ENCODE data around the gene TRAF4. TPM values are rescaled to one million over a fixed set of nuclear protein-coding genes. Genes with fewer than 3 reads are reported as not detected.
"Not testable (repeated sequence)": the region's sequence is repeated elsewhere in the genome, so short reads cannot be mapped to it uniquely, and the experiment has no call there.

The TRAF4 gene
- total RNA-seq, 4 donors from 2014 or later, result 65.7 to 191 (median 126) TPM

DNA sequence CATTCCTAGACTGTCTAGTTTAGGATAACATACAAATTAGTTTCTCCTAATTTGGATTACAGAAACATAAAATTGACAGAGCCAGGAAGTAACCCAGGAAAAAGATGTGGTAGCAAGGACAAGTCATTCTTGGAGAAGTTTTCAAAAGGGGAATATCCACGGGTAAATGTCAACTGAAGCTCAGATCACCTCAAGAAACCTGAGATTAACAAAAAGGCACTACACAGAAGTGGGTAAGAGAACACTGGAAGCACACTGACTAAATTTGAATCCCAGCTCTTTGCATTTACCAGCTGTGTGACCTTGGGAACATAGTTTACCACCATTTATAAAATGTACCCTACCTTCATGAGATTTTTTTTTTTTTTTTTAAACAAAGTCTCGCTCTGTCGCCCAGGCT lies 39.4 kb downstream of the TRAF4 start:
- no peak overlapping the region for H3K4me3 ChIP-seq
- H3K36me3 ChIP-seq, result no peaks in the 10 kb centered on the region
- H3K27ac ChIP-seq, result no peak overlapping the region
- 80 to 84% methylated on average over 3 of the region's 3 CpGs for WGBS, 2 donors (ENCODE audit: low coverage in 1 of 2)
- no peaks in the 10 kb centered on the region for H3K27me3 ChIP-seq
- no peaks in the 10 kb centered on the region for H3K4me1 ChIP-seq
- intact Hi-C loops (cut with DNase I; ENCODE audit: low total_unique reads), result no loop called here
- in situ Hi-C loops (cut with MboI; ENCODE audit: low pct_ligation_motif_present in 1 of 4, low pct_unique_long_range_greater_than_20kb in 1 of 4, low sequenced_read_pairs in 3 of 4), result no loop called here
- DNase-seq, result no peak
- TF ChIP-seq POLR2AphosphoS5 (IDR thresholded peaks at IDR 0.05) (no peak), POLR2A (IDR thresholded peaks at IDR 0.05) (no peak), EP300 (IDR thresholded peaks at IDR 0.05; ENCODE audit: low read depth) (no peak)
- TF ChIP-seq, protein P1, sequence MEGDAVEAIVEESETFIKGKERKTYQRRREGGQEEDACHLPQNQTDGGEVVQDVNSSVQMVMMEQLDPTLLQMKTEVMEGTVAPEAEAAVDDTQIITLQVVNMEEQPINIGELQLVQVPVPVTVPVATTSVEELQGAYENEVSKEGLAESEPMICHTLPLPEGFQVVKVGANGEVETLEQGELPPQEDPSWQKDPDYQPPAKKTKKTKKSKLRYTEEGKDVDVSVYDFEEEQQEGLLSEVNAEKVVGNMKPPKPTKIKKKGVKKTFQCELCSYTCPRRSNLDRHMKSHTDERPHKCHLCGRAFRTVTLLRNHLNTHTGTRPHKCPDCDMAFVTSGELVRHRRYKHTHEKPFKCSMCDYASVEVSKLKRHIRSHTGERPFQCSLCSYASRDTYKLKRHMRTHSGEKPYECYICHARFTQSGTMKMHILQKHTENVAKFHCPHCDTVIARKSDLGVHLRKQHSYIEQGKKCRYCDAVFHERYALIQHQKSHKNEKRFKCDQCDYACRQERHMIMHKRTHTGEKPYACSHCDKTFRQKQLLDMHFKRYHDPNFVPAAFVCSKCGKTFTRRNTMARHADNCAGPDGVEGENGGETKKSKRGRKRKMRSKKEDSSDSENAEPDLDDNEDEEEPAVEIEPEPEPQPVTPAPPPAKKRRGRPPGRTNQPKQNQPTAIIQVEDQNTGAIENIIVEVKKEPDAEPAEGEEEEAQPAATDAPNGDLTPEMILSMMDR (IDR thresholded peaks at IDR 0.05), result no peak
- H3K9me3 ChIP-seq, result no peaks in the 10 kb centered on the region

DNA sequence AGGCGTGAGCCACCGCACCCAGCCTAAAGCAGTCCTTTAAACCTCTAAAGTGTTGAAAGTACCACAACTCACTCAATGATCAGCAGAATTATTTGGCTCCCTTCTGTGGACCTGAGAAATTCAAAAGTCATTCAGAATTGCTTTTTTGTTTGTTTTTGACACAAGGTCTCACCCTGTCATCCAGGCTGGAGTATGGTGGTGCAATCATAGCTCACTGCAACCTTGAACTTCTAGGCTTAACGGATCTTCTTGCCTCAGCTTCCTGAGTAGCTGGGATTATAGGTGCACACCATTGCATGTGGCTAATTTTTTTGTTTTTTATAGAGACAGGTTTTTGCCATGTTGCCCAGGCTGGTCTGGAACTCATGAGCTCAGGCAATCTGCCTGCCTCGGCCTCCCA lies 44.3 kb downstream of the TRAF4 start:
- no peaks in the 10 kb centered on the region for H3K9me3 ChIP-seq
- intact Hi-C loops (cut with DNase I; ENCODE audit: low total_unique reads), result no loop called here
- H3K36me3 ChIP-seq, result no peaks in the 10 kb centered on the region
- no peak overlapping the region for H3K4me3 ChIP-seq
- no peaks in the 10 kb centered on the region for H3K27me3 ChIP-seq
- TF ChIP-seq, protein P1 (IDR thresholded peaks at IDR 0.05), result no peak
- TF ChIP-seq POLR2AphosphoS5 (IDR thresholded peaks at IDR 0.05) (no peak), POLR2A (IDR thresholded peaks at IDR 0.05) (no peak), EP300 (IDR thresholded peaks at IDR 0.05; ENCODE audit: low read depth) (no peak)
- WGBS, 2 donors (ENCODE audit: low coverage in 1 of 2), result 93% methylated on average over 4 of the region's 4 CpGs; no CpG with 5 or more reads in 1 of the 2 donors
- no peak overlapping the region for H3K27ac ChIP-seq
- no peak for DNase-seq
- in situ Hi-C loops (cut with MboI; ENCODE audit: low pct_ligation_motif_present in 1 of 4, low pct_unique_long_range_greater_than_20kb in 1 of 4, low sequenced_read_pairs in 3 of 4), result no loop called here
- H3K4me1 ChIP-seq, result peaks cover 0 to 3% (median 0%) of the 10 kb centered on the region in 4 donors

DNA sequence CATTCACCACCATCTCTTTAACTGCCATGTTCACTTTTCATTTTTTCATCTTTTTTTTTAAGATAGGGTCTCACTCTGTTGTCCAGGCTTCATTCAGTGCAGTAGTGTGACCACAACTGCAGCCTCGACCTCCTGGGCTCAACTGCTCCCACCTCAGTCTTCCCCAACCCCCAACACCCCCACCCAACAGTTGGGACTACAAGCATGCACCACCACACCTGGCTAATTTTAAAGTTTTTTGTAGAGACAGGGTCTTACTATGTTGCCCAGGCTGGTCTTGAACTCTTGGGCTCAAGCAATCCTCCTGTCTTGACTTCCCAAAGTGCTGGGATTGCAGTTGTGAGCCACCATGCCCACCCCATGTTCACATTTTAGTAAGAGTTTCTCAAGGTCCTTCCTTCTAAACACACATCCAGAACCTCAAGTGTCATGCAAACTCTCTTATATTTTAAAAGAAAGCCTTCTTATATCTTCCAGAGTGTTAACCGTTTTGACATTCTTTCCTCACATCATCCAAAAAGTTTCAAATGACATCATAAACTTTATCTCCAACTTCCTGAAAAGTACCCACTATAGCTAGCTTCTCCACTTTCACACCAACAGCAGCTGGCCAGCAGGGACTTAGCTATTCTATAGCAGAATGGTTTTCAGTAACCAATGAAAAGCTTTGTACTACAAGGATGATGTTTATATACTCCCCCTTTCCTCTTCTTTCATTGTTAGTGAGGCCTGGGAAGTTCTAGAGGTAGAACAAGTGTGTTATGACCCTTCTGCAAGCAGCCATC lies 49.3 kb downstream of the TRAF4 start:
- Histone ChIP-seq H3K9me3 (no peaks in the 10 kb centered on the region), H3K4me3 (no peak overlapping the region), H3K4me1 (peaks cover 0 to 20% (median 4%) of the 10 kb centered on the region in 4 donors), H3K27ac (no peak overlapping the region), H3K36me3 (peaks cover 0 to 3% (median 0%) of the 10 kb centered on the region in 4 donors), H3K27me3 (no peaks in the 10 kb centered on the region)
- WGBS, 2 donors (ENCODE audit: low coverage in 1 of 2), result 70 to 73% methylated on average over 2 of the region's 2 CpGs
- intact Hi-C loops (cut with DNase I; ENCODE audit: low total_unique reads), result no loop called here
- TF ChIP-seq POLR2AphosphoS5 (IDR thresholded peaks at IDR 0.05) (no peak), EP300 (IDR thresholded peaks at IDR 0.05; ENCODE audit: low read depth) (no peak), POLR2A (IDR thresholded peaks at IDR 0.05) (no peak)
- TF ChIP-seq, protein P1 (IDR thresholded peaks at IDR 0.05), result no peak
- DNase-seq, result no peak
- in situ Hi-C loops (cut with MboI; ENCODE audit: low pct_ligation_motif_present in 1 of 4, low pct_unique_long_range_greater_than_20kb in 1 of 4, low sequenced_read_pairs in 3 of 4), result no loop called here

DNA sequence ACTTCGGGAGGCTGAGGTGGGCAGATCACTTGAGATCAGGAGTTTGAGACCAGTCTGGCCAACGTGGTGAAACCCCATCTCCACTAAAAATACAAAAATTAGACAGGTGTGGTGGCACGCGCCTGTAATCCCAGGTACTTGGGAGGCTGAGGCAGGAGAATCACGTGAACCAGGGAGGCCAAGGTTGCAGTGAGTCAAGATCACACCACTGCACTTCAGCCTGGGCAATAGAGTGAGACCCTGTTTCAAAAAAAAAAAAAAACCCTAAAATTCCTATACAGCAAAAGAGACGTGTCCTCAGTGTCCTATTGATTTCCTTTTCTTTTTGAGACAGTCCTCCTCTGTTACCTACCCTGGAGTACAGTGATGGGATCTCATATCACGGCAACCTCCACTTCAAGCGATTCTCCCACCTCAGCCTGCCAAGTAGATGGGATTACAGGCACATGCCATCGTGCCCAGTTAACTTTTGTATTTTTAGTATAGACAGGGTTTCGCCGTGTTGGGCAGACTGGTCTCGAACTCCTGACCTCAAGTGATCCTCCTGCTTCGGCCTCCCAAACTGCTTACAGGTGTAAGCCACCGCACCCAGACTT lies 51.1 kb downstream of the TRAF4 start:
- DNase-seq, H3K4me3 ChIP-seq: not testable (repeated sequence)

More for the DNA sequence above, 51.1 kb downstream of the TRAF4 start:
- H3K36me3 ChIP-seq; H3K27me3 ChIP-seq; H3K9me3 ChIP-seq; intact Hi-C loops (cut with DNase I; ENCODE audit: low total_unique reads); in situ Hi-C loops (cut with MboI; ENCODE audit: low pct_ligation_motif_present in 1 of 4, low pct_unique_long_range_greater_than_20kb in 1 of 4, low sequenced_read_pairs in 3 of 4); H3K27ac ChIP-seq: not testable (repeated sequence)
- 95% methylated on average over 11 to 14 of the region's 14 CpGs for WGBS, 2 donors (ENCODE audit: low coverage in 1 of 2)
- peaks cover 0 to 20% (median 4%) of the 10 kb centered on the region in 4 donors for H3K4me1 ChIP-seq

Measured in transverse colon (tissue), 4 donors.